Lung (tissue), 12 donors: ENCODE data around the gene COG4. TPM values are rescaled to one million over a fixed set of nuclear protein-coding genes. Genes with fewer than 3 reads are reported as not detected.

Experiments
- ATAC-seq: fragments of 200-7000 bp; cut with Tn5 transposase; one replicate; pipeline ENCODE4 v1.9.1; 2020; ENCODE audit warnings: moderate number of reproducible peaks; ENCODE audit not compliant: insufficient read depth, low FRiP score
- DNase-seq, 3 donors: peaks; one replicate each; pipeline ENCODE4 v3.0.0-alpha.2; 2013 to 2017
- H3K27ac ChIP-seq, 2 donors: one replicate each; pipeline ENCODE4 v1.5.1; 2013; ENCODE audit warnings: mild to moderate bottlenecking in 2 of 2, moderate library complexity in 2 of 2, control low read depth in 1 of 2, inconsistent platforms in 1 of 2, low read depth in 1 of 2, low read length in 1 of 2
- H3K27me3 ChIP-seq, 3 donors: one replicate each; pipeline ENCODE4 v1.5.1; 2013; ENCODE audit warnings: low read length in 2 of 3; ENCODE audit not compliant: control insufficient read depth in 3 of 3, insufficient read depth in 3 of 3
- H3K36me3 ChIP-seq, 4 donors: one replicate each; pipeline ENCODE4 v1.5.1; 2013; ENCODE audit warnings: low read length in 4 of 4, mild to moderate bottlenecking in 1 of 4, moderate library complexity in 1 of 4; ENCODE audit not compliant: control insufficient read depth in 4 of 4, insufficient read depth in 4 of 4
- H3K4me1 ChIP-seq, 5 donors: one replicate each; pipeline ENCODE4 v1.5.1; 2013; ENCODE audit warnings: low read length in 5 of 5, mild to moderate bottlenecking in 2 of 5, moderate library complexity in 1 of 5; ENCODE audit not compliant: control insufficient read depth in 5 of 5, insufficient read depth in 5 of 5
- H3K4me3 ChIP-seq: one replicate; pipeline ENCODE4 v1.5.1; 2013; ENCODE audit warnings: mild to moderate bottlenecking, control low read depth, moderate library complexity
- H3K9ac ChIP-seq, 2 donors: one replicate each; pipeline ENCODE4 v1.5.1; 2013; ENCODE audit warnings: low read length in 2 of 2, control low read depth in 1 of 2; ENCODE audit not compliant: insufficient read depth in 1 of 2
- H3K9me3 ChIP-seq, 4 donors: one replicate each; pipeline ENCODE4 v1.5.1; 2013; ENCODE audit warnings: low read length in 3 of 4, mild to moderate bottlenecking in 1 of 4, moderate library complexity in 1 of 4; ENCODE audit not compliant: control insufficient read depth in 4 of 4, insufficient read depth in 3 of 4
- CTCF ChIP-seq: IDR thresholded peaks from 2 replicates; pipeline ENCODE4 v1.5.1; 2012; ENCODE audit warnings: mild to moderate bottlenecking; ENCODE audit errors: control extremely low read depth, extremely low read depth
- WGBS, 2 donors: extraction: QIAGEN DNeasy Blood & Tissue Kit; methylation state at CpG; one replicate each; pipeline ENCODE4 v1.1.7; 2013; 5-methylcytosine and 5-hydroxymethylcytosine counted together
- polyA plus RNA-seq, 2 donors: library from polyadenylated mRNA; stranded (reverse); fragments of 200-250 nt; gene quantifications; one replicate each; pipeline ENCODE4 v1.2.1, GENCODE V29; 2013
- total RNA-seq, 2 donors: library from RNA; depleted of rRNA in 1 of 2; stranded (reverse); fragments of >200 nt in 1 of 2; gene quantifications; one replicate each; pipeline ENCODE4 v1.2.1, GENCODE V29; 2014 to 2021
- donor health status: control.
- donor health status: control.
- donor health status: Bipolar disorder and iron deficiency.
- donor health status: healthy.
- donor health status: DM: yes; HTN: yes; CAD: no.

The COG4 gene
- total and polyA plus RNA-seq, 4 donors: 29.3 to 65.8 (median 39.4) TPM

- H3K9me3 ChIP-seq: no peaks in the 10 kb centered on the region
- no peak for TF ChIP-seq CTCF
- no peaks in the 10 kb centered on the region for H3K27me3 ChIP-seq
- H3K36me3 ChIP-seq: peaks cover 42 to 73% (median 56%) of the 10 kb centered on the region in 4 donors
- no peak for ATAC-seq
- no peak overlapping the region for H3K4me3 ChIP-seq
- H3K27ac ChIP-seq: no peak overlapping the region
- H3K4me1 ChIP-seq: peaks cover 0 to 4% (median 0%) of the 10 kb centered on the region in 5 donors
- no peak overlapping the region for H3K9ac ChIP-seq
- no peak for DNase-seq
- WGBS, 2 donors: 0 to 17% methylated on average over 1 of the region's 1 CpG
Measured at GRCh38 chr16:70550082-70550481, 26.7 kb upstream of the COG4 start.

GRCh38 chr16:70548936-70549335, 25.6 kb upstream of the COG4 start:
- H3K4me3 ChIP-seq: no peak overlapping the region
- TF ChIP-seq CTCF: no peak
- 78 to 87% methylated on average over 2 of the region's 2 CpGs for WGBS, 2 donors
- H3K9me3 ChIP-seq: no peaks in the 10 kb centered on the region
- ATAC-seq (no peak), DNase-seq (no peak)
- peaks cover 0 to 4% (median 0%) of the 10 kb centered on the region in 5 donors for H3K4me1 ChIP-seq
- no peak overlapping the region for H3K9ac ChIP-seq
- H3K27ac ChIP-seq: no peak overlapping the region
- no peaks in the 10 kb centered on the region for H3K27me3 ChIP-seq
- peaks cover 36 to 73% (median 55%) of the 10 kb centered on the region in 4 donors for H3K36me3 ChIP-seq

GRCh38 chr16:70544548-70544947, 21.2 kb upstream of the COG4 start:
- no peaks in the 10 kb centered on the region for H3K27me3 ChIP-seq
- 86 to 92% methylated on average over 1 of the region's 1 CpG for WGBS, 2 donors

More at GRCh38 chr16:70544548-70544947, 21.2 kb upstream of the COG4 start:
- no peak overlapping the region for H3K27ac ChIP-seq
- H3K9ac ChIP-seq: no peak overlapping the region
- no peaks in the 10 kb centered on the region for H3K9me3 ChIP-seq
- H3K36me3 ChIP-seq: peaks cover 38 to 73% (median 58%) of the 10 kb centered on the region in 4 donors
- H3K4me1 ChIP-seq: peaks cover 0 to 6% (median 0%) of the 10 kb centered on the region in 5 donors
- TF ChIP-seq CTCF: no peak
- no peak for DNase-seq
- H3K4me3 ChIP-seq: no peak overlapping the region
- ATAC-seq: no peak
